Measurements from ENCODE around the gene CYP2E1.
"Not testable (repeated sequence)": the region's sequence is repeated elsewhere in the genome, so short reads cannot be mapped to it uniquely, and the experiment has no call there.

GRCh38 chr10:133572055-133572454 lies 44.9 kb downstream of the CYP2E1 start:
- not testable (repeated sequence) for TF ChIP-seq FOXK2 (IDR thresholded peaks at IDR 0.05); HDGF (IDR thresholded peaks at IDR 0.05; ENCODE audit: borderline replicate concordance); ARNT (IDR thresholded peaks at IDR 0.05); SUZ12 (IDR thresholded peaks at IDR 0.05); ZNF384 (IDR thresholded peaks at IDR 0.05)

Measured in HEK293T (cell line).